GM13977 (cell line): ENCODE results near the gene AFF2.

ENCODE experiments used
- DNase-seq: peaks from one replicate; pipeline ENCODE4 v3.0.0; 2012; ENCODE audit warnings: low spot score
- CTCF ChIP-seq: IDR thresholded peaks from 2 replicates; pipeline ENCODE4 v1.5.1; 2012; ENCODE audit warnings: mild to moderate bottlenecking, control low read depth; ENCODE audit not compliant: insufficient read depth; ENCODE audit errors: extremely low read depth, missing control alignments
- in situ Hi-C: fragments of 300-500 bp; cut with MboI; formaldehyde crosslinking; loops from one replicate; pipeline ENCODE4 v1.12.0; 2022; ENCODE audit warnings: low sequenced_read_pairs, low pct_unique_long_range_greater_than_20kb, mixed read lengths, inconsistent platforms; ENCODE audit not compliant: unreplicated experiment

AFF2 gene

GRCh38 chrX:148600131-148600530 lies 99.7 kb downstream of the AFF2 start:
- in situ Hi-C loops = no loop called here
- no peak for TF ChIP-seq CTCF

DNA sequence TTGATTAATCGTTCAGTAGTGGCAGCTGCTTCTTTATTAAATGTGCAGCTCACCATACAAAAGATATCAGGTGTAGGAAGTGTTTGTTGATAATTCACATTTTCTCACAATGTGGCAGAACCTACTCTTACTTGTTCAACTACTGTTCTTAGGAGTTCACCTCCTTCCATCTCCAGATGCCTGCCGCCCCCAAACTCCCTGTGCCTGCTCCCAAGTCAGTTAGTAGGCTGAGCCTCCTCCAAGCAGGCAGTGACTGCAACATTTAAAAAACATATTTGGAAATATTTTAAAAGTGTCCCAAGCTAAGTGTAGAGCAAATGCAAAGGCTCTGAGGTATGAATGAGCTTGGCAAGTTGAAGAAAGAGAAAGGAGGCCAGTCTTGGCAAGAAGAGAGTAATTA lies 100.2 kb downstream of the AFF2 start:
- in situ Hi-C loops = no loop called here

More at GRCh38 chrX:148600131-148600530, 99.7 kb downstream of the AFF2 start:
- DNase-seq = no peak

GRCh38 chrX:148601034-148601433 lies 100.6 kb downstream of the AFF2 start:
- no peak for TF ChIP-seq CTCF
- in situ Hi-C loops = no loop called here
- no peak for DNase-seq

More for the DNA sequence above, 100.2 kb downstream of the AFF2 start:
- no peak for TF ChIP-seq CTCF
- no peak for DNase-seq

- TF ChIP-seq CTCF = no peak
- in situ Hi-C loops = no loop called here
- no peak for DNase-seq
Measured at GRCh38 chrX:148609515-148610327, 109.3 kb downstream of the AFF2 start.

DNA sequence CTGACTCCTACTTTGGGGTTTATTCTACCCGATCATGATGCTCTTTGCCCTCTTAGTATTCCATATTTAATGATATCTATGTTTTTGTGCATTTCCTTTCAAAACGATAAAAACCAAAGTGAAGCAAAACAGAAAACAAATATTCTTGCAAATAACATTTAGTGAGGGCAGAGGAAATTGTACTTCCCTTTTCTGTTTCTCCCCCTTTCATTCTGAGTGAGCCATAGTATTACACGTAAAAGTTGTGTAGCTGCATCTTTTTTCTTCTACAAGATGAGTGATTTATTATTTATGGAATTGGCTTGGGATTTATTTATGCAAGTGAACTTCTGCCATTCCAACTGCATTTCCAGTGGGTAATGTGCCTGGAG lies 109.9 kb downstream of the AFF2 start:
- in situ Hi-C loops = no loop called here
- TF ChIP-seq CTCF = no peak
- no peak for DNase-seq

DNA sequence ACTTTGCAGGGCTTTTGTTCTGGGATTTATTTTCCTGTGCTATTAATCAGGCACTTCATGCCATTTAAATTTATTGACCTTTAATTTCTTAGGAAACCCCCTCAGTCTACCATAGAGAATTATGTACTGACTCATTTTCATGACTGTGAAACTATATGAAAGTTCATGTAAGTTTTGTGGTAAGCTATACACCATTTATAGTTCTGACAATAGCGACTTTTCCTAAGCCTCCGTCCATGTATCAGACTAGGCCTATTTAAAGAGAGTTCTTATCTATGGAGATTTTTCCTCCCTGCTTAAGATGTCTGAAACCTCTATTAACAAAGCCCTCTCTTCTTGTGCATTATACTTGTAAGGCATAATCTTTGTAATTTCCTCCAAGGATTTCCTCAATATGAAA lies 111.6 kb downstream of the AFF2 start:
- TF ChIP-seq CTCF = no peak
- in situ Hi-C loops = no loop called here
- DNase-seq = no peak
